IMR-90 (cell line): ENCODE results near the gene ACIN1. TPM values are rescaled to one million over a fixed set of nuclear protein-coding genes. Genes with fewer than 3 reads are reported as not detected.

ENCODE experiments used
- ATAC-seq: fragments of 200-7000 bp; cut with Tn5 transposase; 2 replicates; pipeline ENCODE4 v1.9.1; 2020; ENCODE audit warnings: low read depth, mild to moderate bottlenecking, moderate library complexity
- BruUV-seq: library from RNA; stranded (reverse); fragments of 400-500 nt; replicated peaks from 2 replicates; lab custom pipeline; 2021; lab: Mats Ljungman, UMichigan
- CTCF ChIA-PET: fragments of 300-600 bp; formaldehyde crosslinking; extraction: SDS; loops from one replicate; lab custom pipeline; 2021; ENCODE audit warnings: antibody characterized with exemption; lab: Yijun Ruan, JAX
- POLR2A ChIA-PET: fragments of 300-600 bp; sonication (Branson Sonifier 250); formaldehyde crosslinking; loops from one replicate; lab custom pipeline; 2022; ENCODE audit warnings: antibody characterized with exemption; ENCODE audit not compliant: unreplicated experiment; lab: Charles Lee
- DNase-seq: peaks from one replicate; pipeline ENCODE4 v3.0.0; 2013
- H2AFZ ChIP-seq: replicated peaks from 2 replicates; pipeline ENCODE3; 2013; ENCODE audit warnings: low read length, mild to moderate bottlenecking; ENCODE audit not compliant: poor library complexity
- H2AK5ac ChIP-seq: 2 replicates; pipeline ENCODE4 v1.6.1; 2013; ENCODE audit warnings: low read depth, low read length, inconsistent platforms
- H2AK9ac ChIP-seq: replicated peaks from 2 replicates; pipeline ENCODE3; 2013; ENCODE audit warnings: mild to moderate bottlenecking, low read depth, low read length, moderate library complexity; ENCODE audit not compliant: poor library complexity
- H2BK120ac ChIP-seq: 2 replicates; pipeline ENCODE4 v1.6.1; 2013; ENCODE audit warnings: low read depth, low read length, inconsistent platforms
- H2BK15ac ChIP-seq: 3 replicates; pipeline ENCODE4 v1.6.1; 2013; ENCODE audit warnings: low read depth, low read length, inconsistent platforms
- H2BK20ac ChIP-seq: 2 replicates; pipeline ENCODE4 v1.6.1; 2013; ENCODE audit warnings: low read depth, mild to moderate bottlenecking, inconsistent platforms, low read length, moderate library complexity
- H2BK5ac ChIP-seq: 2 replicates; pipeline ENCODE4 v1.6.1; 2013; ENCODE audit warnings: mild to moderate bottlenecking, low read depth, low read length, inconsistent platforms; ENCODE audit not compliant: poor library complexity, severe bottlenecking
- H3K14ac ChIP-seq: replicated peaks from 2 replicates; pipeline ENCODE4 v1.6.1; 2013; ENCODE audit warnings: low read depth, low read length, inconsistent platforms
- H3K18ac ChIP-seq: 2 replicates; pipeline ENCODE4 v1.6.1; 2013; ENCODE audit warnings: low read depth, low read length, control low read depth
- H3K23ac ChIP-seq: 2 replicates; pipeline ENCODE4 v1.6.1; 2013; ENCODE audit warnings: low read depth, low read length, inconsistent platforms
- H3K27ac ChIP-seq: 2 replicates; pipeline ENCODE4 v1.5.1; 2013; ENCODE audit warnings: mild to moderate bottlenecking, control low read depth, low read length; ENCODE audit not compliant: insufficient read depth
- H3K27me3 ChIP-seq: 2 replicates; pipeline ENCODE4 v1.6.1; 2013; ENCODE audit warnings: low read length; ENCODE audit not compliant: control insufficient read depth, insufficient read depth
- H3K36me3 ChIP-seq: 2 replicates; pipeline ENCODE4 v1.6.1; 2013; ENCODE audit warnings: low read length, mixed read lengths; ENCODE audit not compliant: control insufficient read depth, insufficient read depth
- H3K4ac ChIP-seq: 2 replicates; pipeline ENCODE4 v1.6.1; 2013; ENCODE audit warnings: low read depth, low read length, inconsistent platforms
- H3K4me1 ChIP-seq: 2 replicates; pipeline ENCODE4 v1.6.1; 2013; ENCODE audit warnings: low read length, mixed read lengths; ENCODE audit not compliant: control insufficient read depth, insufficient read depth
- H3K4me2 ChIP-seq: 2 replicates; pipeline ENCODE4 v1.6.1; 2013; ENCODE audit warnings: low read depth, mild to moderate bottlenecking, control low read depth, low read length, moderate library complexity
- H3K4me3 ChIP-seq: 2 replicates; pipeline ENCODE4 v1.5.1; 2013; ENCODE audit warnings: low read depth, mild to moderate bottlenecking, control low read depth, low read length, moderate library complexity; ENCODE audit not compliant: insufficient read depth
- H3K56ac ChIP-seq: 2 replicates; pipeline ENCODE4 v1.6.1; 2013; ENCODE audit warnings: low read length, inconsistent platforms; ENCODE audit not compliant: insufficient read depth; ENCODE audit errors: extremely low read depth
- H3K79me1 ChIP-seq, 2 experiments: 2 replicates each; pipeline ENCODE4 v1.6.1; 2013; ENCODE audit warnings: low read length in 2 of 2, inconsistent platforms in 1 of 2, low read depth in 1 of 2
- H3K9ac ChIP-seq: 2 replicates; pipeline ENCODE4 v1.6.1; 2013; ENCODE audit warnings: low read depth, low read length, control low read depth
- H3K9me1 ChIP-seq: 2 replicates; pipeline ENCODE4 v1.6.1; 2013; ENCODE audit warnings: low read length, inconsistent platforms; ENCODE audit not compliant: insufficient read depth
- H3K9me3 ChIP-seq: 2 replicates; pipeline ENCODE4 v1.6.1; 2013; ENCODE audit warnings: low read length; ENCODE audit not compliant: control insufficient read depth, insufficient read depth
- H4K20me1 ChIP-seq: 2 replicates; pipeline ENCODE4 v1.6.1; 2013; ENCODE audit warnings: low read length, inconsistent platforms; ENCODE audit not compliant: insufficient read depth
- H4K5ac ChIP-seq: 2 replicates; pipeline ENCODE4 v1.6.1; 2013; ENCODE audit warnings: mild to moderate bottlenecking, low read depth, low read length, control low read depth
- H4K8ac ChIP-seq, 2 experiments: 2 replicates each; pipeline ENCODE4 v1.6.1; 2013; ENCODE audit warnings: low read depth in 2 of 2, low read length in 2 of 2, control low read depth in 1 of 2, inconsistent platforms in 1 of 2
- H4K91ac ChIP-seq: 2 replicates; pipeline ENCODE4 v1.6.1; 2013; ENCODE audit warnings: low read depth, low read length, inconsistent platforms; ENCODE audit not compliant: insufficient read depth
- BHLHE40 ChIP-seq: fragments of 150-350 bp; IDR thresholded peaks from 2 replicates; pipeline ENCODE4 v1.6.1; 2016; ENCODE audit warnings: mild to moderate bottlenecking, low read depth, low read length
- CEBPB ChIP-seq: IDR thresholded peaks from 2 replicates; pipeline ENCODE4 v1.6.1; 2012; ENCODE audit warnings: low read depth, low read length, improper control_type of control experiment
- CHD1 ChIP-seq: IDR thresholded peaks from 2 replicates; pipeline ENCODE4 v1.6.1; 2012; ENCODE audit warnings: low read depth, low read length, improper control_type of control experiment
- CTCF ChIP-seq: conservative IDR thresholded peaks from 2 replicates; pipeline ENCODE4 v1.5.1; 2012; ENCODE audit warnings: mild to moderate bottlenecking, low read depth, low read length, improper control_type of control experiment
- FOS ChIP-seq: fragments of 150-350 bp; IDR thresholded peaks from 2 replicates; pipeline ENCODE4 v1.6.1; 2016; ENCODE audit warnings: low read depth, low read length
- MAZ ChIP-seq: IDR thresholded peaks from 2 replicates; pipeline ENCODE4 v1.6.1; 2012; ENCODE audit warnings: low read depth, mild to moderate bottlenecking, low read length, improper control_type of control experiment, moderate library complexity, borderline replicate concordance
- MXI1 ChIP-seq: IDR thresholded peaks from 2 replicates; pipeline ENCODE4 v1.6.1; 2012; ENCODE audit warnings: low read depth, mild to moderate bottlenecking, low read length, moderate library complexity, borderline replicate concordance
- NFE2L2 ChIP-seq: fragments of 150-350 bp; IDR thresholded peaks from 2 replicates; pipeline ENCODE4 v1.6.1; 2016; ENCODE audit warnings: low read depth, mild to moderate bottlenecking, low read length
- RAD21 ChIP-seq: IDR thresholded peaks from 2 replicates; pipeline ENCODE4 v1.6.1; 2012; ENCODE audit warnings: low read length, improper control_type of control experiment
- RCOR1 ChIP-seq: IDR thresholded peaks from 2 replicates; pipeline ENCODE4 v1.6.1; 2012; ENCODE audit warnings: mild to moderate bottlenecking, low read length, improper control_type of control experiment; ENCODE audit not compliant: insufficient replicate concordance
- RFX5 ChIP-seq: IDR thresholded peaks from 2 replicates; pipeline ENCODE4 v1.8.0; 2012; ENCODE audit warnings: low read depth, mild to moderate bottlenecking, low read length, moderate library complexity
- SMC3 ChIP-seq: fragments of 150-350 bp; IDR thresholded peaks from 2 replicates; pipeline ENCODE4 v1.6.1; 2016; ENCODE audit warnings: low read depth, mild to moderate bottlenecking, antibody characterized with exemption, low read length, moderate library complexity
- WGBS, 2 experiments: methylation state at CpG; one replicate each; pipeline versions ENCODE4 v1.1.5 to v1.1.7; 2013; ENCODE audit warnings: missing lambda C conversion rate in 2 of 2; ENCODE audit not compliant: insufficient read length in 1 of 2; ENCODE audit errors: extremely low coverage in 2 of 2; 5-methylcytosine and 5-hydroxymethylcytosine counted together
- dilution Hi-C: fragments of 300-500 bp; cut with HindIII; formaldehyde crosslinking; loops from one replicate; pipeline ENCODE4 v1.14.3; 2018; ENCODE audit warnings: low sequenced_read_pairs; ENCODE audit not compliant: unreplicated experiment
- in situ Hi-C: fragments of 300-500 bp; cut with MboI; formaldehyde crosslinking; loops from 3 replicates; pipeline ENCODE4 v1.14.3; 2019; ENCODE audit warnings: low sequenced_read_pairs, inconsistent platforms, mixed read lengths
- intact Hi-C: fragments of 100-400 bp; cut with micrococcal nuclease; formaldehyde crosslinking; loops from 2 replicates; pipeline ENCODE4 v1.10.0; 2022
- polyA plus RNA-seq, 3 experiments: library from polyadenylated mRNA; depleted of rRNA; stranded (reverse); fragments of >200 nt; gene quantifications; 2 replicates each; pipeline ENCODE4 v1.2.3, GENCODE V29; 2012; ENCODE audit warnings: low replicate concordance in 1 of 3
- total RNA-seq: library from RNA; depleted of rRNA; stranded (reverse); fragments of >200 nt; gene quantifications from 2 replicates; pipeline ENCODE4 v1.2.3, GENCODE V29; 2012

The ACIN1 gene
- total and polyA plus RNA-seq, 2 of the 4 experiments (the other 2 are of a cell fraction) = 73.8 to 185 TPM

DNA sequence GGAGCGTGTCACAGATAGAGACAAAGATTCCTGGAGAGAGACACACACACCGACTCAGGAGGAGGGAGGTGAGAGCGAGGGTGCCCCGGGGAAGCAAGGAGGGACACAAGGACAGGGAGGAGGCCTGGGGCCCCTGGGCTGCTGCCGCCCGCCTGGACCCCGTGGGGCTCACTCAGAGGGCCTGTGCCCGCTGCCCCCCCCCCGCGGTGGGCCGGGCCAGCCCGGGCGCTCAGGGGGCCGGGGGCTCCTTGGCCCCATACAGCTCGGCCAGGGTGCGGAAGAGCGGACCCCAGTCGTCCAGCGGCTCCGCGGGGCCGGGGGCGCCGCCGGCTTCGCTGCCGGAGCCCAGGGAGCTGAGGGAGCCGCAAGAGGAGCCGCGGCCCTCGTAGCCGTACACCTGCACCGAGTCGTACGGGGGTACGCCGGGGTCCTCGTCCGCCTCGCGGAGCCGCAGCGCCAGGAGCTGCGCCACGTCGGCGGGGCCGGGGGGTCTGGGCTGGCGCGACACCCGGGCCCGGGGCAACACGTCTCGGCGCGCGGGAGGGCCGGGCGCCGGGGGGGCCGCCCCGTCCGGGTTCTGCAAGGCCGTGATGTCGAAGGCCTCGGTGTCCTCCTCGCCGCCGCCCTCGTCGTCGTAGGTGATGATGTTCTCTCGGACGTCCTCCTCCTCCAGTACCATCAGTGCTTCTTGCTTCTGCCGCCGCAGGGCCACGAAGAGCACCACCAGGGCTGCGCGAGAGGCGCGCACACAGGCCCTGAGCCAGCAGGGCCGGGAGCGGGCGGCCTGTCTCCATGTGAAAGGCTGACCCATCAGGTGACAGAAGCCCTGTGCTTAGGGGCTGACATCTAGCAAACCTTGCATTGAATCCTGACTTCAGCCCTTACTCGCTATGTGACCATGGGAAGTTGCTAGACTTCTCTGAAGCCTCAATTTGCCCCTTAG lies 46.9 kb downstream of the ACIN1 start:
- no peaks in the 10 kb centered on the region for H3K79me1 ChIP-seq
- TF ChIP-seq RCOR1 = no peak
- TF ChIP-seq BHLHE40 = no peak
- no peak for TF ChIP-seq RAD21
- TF ChIP-seq CEBPB = no peak
- no peak for TF ChIP-seq MAZ
- no peak for TF ChIP-seq CHD1
- no peak for TF ChIP-seq CTCF
- TF ChIP-seq RFX5 = no peak
- TF ChIP-seq MXI1 = no peak
- TF ChIP-seq SMC3 = no peak
- TF ChIP-seq FOS = no peak
- no peak for TF ChIP-seq NFE2L2
- BruUV-seq = no TSS peak

More for the DNA sequence above, 46.9 kb downstream of the ACIN1 start:
- dilution Hi-C loops = no loop called here
- Histone ChIP-seq H3K9me3 (no peaks in the 10 kb centered on the region), H4K20me1 (no peaks in the 10 kb centered on the region; the same call in 1 of the 2 replicates), H3K4me2 (no peak overlapping the region), H2AK9ac (no peak overlapping the region), H3K4me3 (no peak overlapping the region), H4K5ac (no peak overlapping the region), H3K9me1 (peaks cover 8% of the 10 kb centered on the region; the same call in 1 of the 2 replicates), H3K14ac (0 out of 2 replicates have a peak overlapping the region, but pooled peaks have one; percentile 14), H2BK20ac (no peak overlapping the region), H4K91ac (no peak overlapping the region), H3K27me3 (no peaks in the 10 kb centered on the region), H4K8ac (no peak overlapping the region), H3K18ac (no peak overlapping the region), H2BK15ac (no peak overlapping the region), H3K27ac (no peak overlapping the region), H2BK5ac (no peak overlapping the region), H2BK120ac (no peak overlapping the region), H2AFZ (no peak overlapping the region), H3K23ac (no peak overlapping the region), H3K36me3 (no peaks in the 10 kb centered on the region; the same call in 1 of the 2 replicates), H3K9ac (no peak overlapping the region), H3K4me1 (peaks cover 4% of the 10 kb centered on the region), H3K56ac (no peak overlapping the region), H3K4ac (no peak overlapping the region), H2AK5ac (no peak overlapping the region)
- ATAC-seq (no peak), DNase-seq (no peak)
- POLR2A ChIA-PET = no interaction called here
- CTCF ChIA-PET = interaction anchor here (1.1 kb wide), 1 partner anchor 53 kb away, joined by 4 read pairs; no protein-coding TSS in a partner anchor
- WGBS, 2 experiments = 87% methylated on average over 28 of the region's 85 CpGs; no CpG with 5 or more reads in 1 of the 2 experiments
- intact Hi-C loops = no loop called here
- in situ Hi-C loops = no loop called here
